Measurements from ENCODE around the gene SGPP1.

DNA sequence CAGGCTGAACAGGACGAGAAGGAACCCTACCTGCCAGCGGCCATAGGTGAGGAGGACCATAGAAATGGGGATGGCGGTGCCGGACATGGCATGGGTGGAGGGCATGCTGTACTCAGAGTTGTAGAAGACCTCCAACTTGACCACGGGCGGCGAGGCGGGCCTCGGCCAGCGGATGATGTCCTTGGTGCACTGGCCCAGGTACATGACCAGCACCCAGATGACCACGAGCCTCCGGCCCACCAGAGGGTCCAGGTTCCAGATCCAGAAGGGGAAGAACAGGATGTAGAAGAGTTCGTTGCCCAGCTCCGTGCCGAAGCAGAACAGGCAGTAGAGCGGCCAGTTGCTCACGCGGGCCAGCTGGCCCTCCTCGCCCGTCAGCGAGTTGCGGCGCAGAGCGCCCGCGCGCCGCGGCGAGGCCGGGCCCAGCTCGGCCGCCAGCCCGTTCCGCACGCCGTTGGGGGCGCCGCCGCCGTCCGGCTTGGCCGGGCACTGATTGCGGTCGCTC lies 582 bp downstream of the SGPP1 start:
- TF ChIP-seq, protein P1, sequence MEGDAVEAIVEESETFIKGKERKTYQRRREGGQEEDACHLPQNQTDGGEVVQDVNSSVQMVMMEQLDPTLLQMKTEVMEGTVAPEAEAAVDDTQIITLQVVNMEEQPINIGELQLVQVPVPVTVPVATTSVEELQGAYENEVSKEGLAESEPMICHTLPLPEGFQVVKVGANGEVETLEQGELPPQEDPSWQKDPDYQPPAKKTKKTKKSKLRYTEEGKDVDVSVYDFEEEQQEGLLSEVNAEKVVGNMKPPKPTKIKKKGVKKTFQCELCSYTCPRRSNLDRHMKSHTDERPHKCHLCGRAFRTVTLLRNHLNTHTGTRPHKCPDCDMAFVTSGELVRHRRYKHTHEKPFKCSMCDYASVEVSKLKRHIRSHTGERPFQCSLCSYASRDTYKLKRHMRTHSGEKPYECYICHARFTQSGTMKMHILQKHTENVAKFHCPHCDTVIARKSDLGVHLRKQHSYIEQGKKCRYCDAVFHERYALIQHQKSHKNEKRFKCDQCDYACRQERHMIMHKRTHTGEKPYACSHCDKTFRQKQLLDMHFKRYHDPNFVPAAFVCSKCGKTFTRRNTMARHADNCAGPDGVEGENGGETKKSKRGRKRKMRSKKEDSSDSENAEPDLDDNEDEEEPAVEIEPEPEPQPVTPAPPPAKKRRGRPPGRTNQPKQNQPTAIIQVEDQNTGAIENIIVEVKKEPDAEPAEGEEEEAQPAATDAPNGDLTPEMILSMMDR (IDR thresholded peaks at IDR 0.05; ENCODE audit: low read depth, low read length) = no peak
- TF ChIP-seq POLR2A (IDR thresholded peaks at IDR 0.05; ENCODE audit: extremely low read depth, insufficient read length) (no peak), MYC (IDR thresholded peaks at IDR 0.05; ENCODE audit: low read depth, low read length) (no peak)
